GM12872 (cell line): Measurements from ENCODE around the gene TSN.

ENCODE experiments used
- TF ChIP-seq, protein P1 (sequence below): IDR thresholded peaks from 3 replicates; pipeline ENCODE4 v1.5.1; 2011; ENCODE audit warnings: low read depth, mild to moderate bottlenecking, low read length, moderate library complexity; ENCODE audit not compliant: insufficient read depth

TSN gene

DNA sequence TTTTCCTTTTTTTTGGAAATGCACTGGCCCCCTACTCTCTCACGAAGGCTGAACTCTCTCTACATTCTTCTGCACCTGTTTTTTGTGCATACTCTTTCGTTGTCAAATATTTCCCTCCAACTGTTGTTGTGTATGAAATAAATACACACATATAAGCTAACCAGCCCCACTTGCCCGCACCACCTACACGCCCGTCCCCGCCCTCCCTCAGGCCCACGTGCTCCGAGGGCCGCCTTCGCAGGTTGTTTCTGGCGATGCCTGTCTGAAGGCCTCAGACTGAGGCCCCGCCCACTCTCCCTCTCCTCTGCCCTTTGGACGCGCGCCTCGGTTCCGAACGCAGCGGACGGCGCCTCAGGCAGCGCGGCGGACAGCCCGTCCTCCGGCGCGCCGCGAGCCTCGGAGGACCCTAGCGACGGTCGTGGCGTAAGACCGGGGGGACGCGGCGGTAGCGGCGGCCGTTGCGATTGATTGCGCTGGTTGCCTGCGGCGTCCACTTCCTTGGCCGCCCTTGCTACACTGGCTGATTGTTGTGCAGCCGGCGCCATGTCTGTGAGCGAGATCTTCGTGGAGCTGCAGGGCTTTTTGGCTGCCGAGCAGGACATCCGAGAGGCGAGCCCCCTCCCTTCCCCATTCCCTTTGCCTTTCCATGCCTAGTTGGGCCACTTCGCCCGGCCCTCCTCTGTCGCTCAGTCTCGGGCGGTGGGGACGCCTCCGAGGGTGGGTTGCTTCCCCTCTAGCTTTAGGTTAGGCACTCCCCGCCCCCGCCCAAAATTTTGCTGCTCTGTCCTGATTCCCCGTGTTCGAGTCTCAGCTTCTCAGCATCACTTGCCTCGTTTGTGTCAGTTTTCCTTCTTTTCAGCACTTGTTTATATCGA lies at the start of gene TSN:
TSS of gene TSN (plus strand) at position 415 of the 875 bp plus-strand sequence. CDS start at position 544, 129 bp downstream.
- TF ChIP-seq, protein P1, sequence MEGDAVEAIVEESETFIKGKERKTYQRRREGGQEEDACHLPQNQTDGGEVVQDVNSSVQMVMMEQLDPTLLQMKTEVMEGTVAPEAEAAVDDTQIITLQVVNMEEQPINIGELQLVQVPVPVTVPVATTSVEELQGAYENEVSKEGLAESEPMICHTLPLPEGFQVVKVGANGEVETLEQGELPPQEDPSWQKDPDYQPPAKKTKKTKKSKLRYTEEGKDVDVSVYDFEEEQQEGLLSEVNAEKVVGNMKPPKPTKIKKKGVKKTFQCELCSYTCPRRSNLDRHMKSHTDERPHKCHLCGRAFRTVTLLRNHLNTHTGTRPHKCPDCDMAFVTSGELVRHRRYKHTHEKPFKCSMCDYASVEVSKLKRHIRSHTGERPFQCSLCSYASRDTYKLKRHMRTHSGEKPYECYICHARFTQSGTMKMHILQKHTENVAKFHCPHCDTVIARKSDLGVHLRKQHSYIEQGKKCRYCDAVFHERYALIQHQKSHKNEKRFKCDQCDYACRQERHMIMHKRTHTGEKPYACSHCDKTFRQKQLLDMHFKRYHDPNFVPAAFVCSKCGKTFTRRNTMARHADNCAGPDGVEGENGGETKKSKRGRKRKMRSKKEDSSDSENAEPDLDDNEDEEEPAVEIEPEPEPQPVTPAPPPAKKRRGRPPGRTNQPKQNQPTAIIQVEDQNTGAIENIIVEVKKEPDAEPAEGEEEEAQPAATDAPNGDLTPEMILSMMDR = no peak

DNA sequence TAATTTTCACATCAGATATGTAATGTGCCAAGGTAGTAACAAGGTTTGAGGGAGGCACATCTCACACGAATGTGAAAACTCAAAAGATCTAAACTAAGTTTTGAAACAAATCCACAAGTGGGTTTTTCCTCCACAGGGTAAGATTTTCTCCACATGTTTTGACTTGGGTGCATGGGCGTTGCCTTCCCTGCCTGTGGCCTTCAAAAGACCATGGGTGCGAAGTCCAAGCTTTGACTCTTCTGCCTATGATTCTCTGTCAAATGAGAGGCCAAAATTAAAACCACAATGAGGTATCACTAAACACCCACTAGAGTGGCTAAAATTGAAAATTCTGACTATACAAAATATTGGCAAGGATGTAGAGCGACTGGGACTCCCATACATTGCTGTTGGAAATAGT lies 49.5 kb upstream of the TSN start:
- TF ChIP-seq, protein P1 = no peak

DNA sequence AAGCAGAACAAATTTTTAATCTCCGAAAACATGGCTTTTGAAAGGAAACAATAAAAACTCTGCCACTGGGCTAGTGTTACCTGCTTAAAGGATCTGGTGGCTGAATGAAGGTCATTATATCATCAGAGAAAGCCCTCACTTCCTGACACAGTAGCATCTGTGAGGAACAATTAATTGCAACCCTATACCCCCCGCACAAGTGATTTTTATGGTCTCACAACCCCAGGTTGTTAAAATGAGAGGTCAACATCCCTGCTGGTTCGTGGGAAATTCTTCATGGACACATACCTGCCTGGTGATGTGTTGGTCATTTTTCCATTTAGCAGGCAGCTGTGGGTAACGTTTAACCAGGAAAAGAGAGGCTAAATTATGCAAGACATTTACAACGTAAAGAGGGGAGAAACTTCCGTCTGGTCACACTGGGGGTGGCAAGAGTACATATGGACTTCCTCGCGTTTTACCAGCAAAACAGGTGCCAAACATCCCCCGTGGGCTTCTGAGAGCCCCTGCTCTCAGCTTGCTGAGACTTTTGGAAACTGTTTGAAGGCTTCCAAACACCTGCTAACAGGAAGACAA lies 48.0 kb upstream of the TSN start:
- TF ChIP-seq, protein P1 = no peak

DNA sequence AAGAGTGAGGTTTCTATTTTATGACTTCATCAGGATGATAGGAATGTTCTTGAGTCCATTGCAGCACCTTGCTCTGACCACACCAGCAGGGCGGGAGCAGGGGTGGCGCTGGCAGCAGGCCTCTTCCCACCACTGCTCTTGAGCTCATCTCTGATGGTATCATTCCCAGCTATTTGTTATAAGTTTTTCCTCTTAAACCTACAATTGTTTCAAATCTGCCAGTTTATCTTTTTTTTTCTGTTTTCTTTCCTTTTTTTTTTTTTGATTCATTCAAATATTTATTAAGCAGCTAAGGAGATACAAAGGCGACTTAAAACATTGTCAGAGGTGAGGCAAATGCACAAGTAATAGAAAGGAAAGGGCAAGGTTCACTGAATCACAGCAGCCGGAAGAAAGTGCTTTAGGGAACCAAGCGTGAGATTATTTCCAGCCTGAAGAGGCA lies 47.5 kb upstream of the TSN start:
- TF ChIP-seq, protein P1 = no peak

DNA sequence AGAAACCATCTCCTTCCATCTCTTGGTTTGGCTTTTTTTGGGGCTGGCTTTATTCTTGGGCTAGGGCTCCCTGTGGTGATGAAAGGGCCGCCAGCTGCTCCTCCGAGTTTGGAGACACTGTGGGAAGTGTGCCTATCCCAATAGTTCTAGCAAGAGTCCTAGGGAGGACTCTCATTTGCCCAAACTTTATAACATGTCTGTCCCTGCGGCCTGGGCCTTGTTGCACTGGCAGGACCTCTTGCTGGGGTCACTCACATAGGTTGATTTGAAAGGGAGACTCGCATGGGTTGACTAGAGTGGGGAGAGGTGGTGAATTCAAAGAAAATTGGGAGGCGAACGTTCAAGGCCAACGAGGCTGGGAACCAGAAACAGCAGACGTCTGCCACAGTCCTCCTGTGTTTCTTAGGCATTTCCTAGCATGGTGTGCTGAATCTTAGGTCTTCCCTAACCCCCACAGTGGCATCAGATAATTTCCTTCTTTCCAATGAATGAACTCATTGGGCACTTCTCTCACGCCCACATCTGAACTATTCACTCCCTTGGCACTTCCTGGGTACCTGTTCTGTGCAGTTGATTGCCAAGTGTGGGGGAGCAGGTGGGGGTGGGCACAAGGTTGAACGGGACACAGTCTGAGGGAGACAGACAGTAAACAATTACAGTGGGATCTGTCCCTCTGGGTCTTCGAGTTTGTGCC lies 45.5 kb upstream of the TSN start:
- TF ChIP-seq, protein P1 = no peak

DNA sequence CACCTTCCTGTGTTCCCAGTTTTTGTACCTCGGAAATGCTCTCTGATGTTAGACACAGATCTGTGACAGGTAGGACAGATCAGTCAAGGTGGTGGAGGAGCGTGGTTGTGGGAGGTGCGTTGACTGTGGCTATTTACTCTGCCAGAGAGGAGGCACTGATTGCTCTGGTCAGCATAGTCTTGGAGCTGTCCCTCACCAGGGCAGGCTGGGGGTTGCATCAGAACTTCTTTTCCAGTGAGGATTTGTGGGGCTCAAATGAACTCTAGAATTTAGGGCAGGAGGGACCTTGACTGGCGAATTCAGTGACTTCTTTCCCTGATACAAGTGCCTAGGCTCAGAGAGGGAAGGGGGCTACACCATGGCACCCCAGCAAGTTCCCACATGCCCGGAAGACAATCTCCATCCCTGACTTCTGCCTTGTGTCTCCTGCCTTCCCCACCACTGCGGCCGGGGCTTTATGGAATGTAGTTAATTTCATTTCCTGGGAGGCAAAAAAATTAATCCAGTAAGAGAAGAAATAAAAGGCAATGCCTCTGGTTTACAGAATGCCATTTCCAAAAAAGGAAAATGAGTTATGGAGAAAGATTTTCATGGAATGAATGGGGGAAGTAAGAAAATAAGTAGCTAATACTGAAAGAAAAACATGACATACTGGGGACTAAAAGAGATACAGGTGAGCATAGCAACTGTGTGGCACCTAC lies 44.8 kb upstream of the TSN start:
- TF ChIP-seq, protein P1 = no peak

DNA sequence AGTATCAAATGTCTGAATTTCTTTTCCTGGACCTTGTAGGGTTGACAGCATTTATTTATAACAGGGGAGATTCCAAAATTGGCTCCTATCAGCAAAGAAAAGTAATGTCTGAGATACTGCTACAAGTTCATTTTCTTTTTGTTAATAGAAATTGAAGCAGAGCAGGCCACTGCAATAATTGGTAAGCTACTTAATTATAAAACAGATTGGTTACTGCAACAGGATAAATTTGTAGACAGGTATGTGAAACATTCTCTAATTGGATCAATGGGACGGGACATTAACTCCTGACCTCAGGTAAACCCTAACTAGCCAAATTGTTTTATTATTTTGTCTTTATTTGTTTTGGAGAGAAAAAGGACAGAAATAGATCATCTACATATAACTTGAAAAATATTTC lies 39.3 kb upstream of the TSN start:
- TF ChIP-seq, protein P1 = no peak
